ENCODE results near the gene NEURL1. TPM values are rescaled to one million over a fixed set of nuclear protein-coding genes. Genes with fewer than 3 reads are reported as not detected.

Gene NEURL1
- total RNA-seq, 1 experiment from 2014 or later, result 0.06 TPM

- no peak for DNase-seq (ENCODE audit: low read depth)
Observed at GRCh38 chr10:103545366-103545765, 51.9 kb downstream of the NEURL1 start.

- no peak for DNase-seq (ENCODE audit: low read depth)
Observed at GRCh38 chr10:103545771-103546281, 52.3 kb downstream of the NEURL1 start.

- no peak for DNase-seq (ENCODE audit: low read depth)
Observed at GRCh38 chr10:103546401-103546800, 52.9 kb downstream of the NEURL1 start.

- no peak for DNase-seq (ENCODE audit: low read depth)
Observed at GRCh38 chr10:103547391-103547946, 54.0 kb downstream of the NEURL1 start.

GRCh38 chr10:103548006-103548405, 54.5 kb downstream of the NEURL1 start:
- no peak for DNase-seq (ENCODE audit: low read depth)

- no peak for DNase-seq (ENCODE audit: low read depth)
Observed at GRCh38 chr10:103548581-103549348, 55.3 kb downstream of the NEURL1 start.

- no peak for DNase-seq (ENCODE audit: low read depth)
Observed at GRCh38 chr10:103549349-103549685, 55.8 kb downstream of the NEURL1 start.

- no peak for DNase-seq (ENCODE audit: low read depth)
Observed at GRCh38 chr10:103550229-103550628, 56.7 kb downstream of the NEURL1 start.

GRCh38 chr10:103551619-103552602, 58.4 kb downstream of the NEURL1 start:
- no peak for DNase-seq (ENCODE audit: low read depth)

GRCh38 chr10:103552856-103553742, 59.6 kb downstream of the NEURL1 start:
- no peak for DNase-seq (ENCODE audit: low read depth)

GRCh38 chr10:103553743-103554487, 60.4 kb downstream of the NEURL1 start:
- no peak for DNase-seq (ENCODE audit: low read depth)

- DNase-seq (ENCODE audit: low read depth), result no peak
Observed at GRCh38 chr10:103554488-103555324, 61.2 kb downstream of the NEURL1 start.

- DNase-seq (ENCODE audit: low read depth), result no peak
Observed at GRCh38 chr10:103555325-103555649, 61.8 kb downstream of the NEURL1 start.

- DNase-seq (ENCODE audit: low read depth), result no peak
Observed at GRCh38 chr10:103555712-103556111, 62.2 kb downstream of the NEURL1 start.

- no peak for DNase-seq (ENCODE audit: low read depth)
Observed at GRCh38 chr10:103556383-103557007, 63.0 kb downstream of the NEURL1 start.

- DNase-seq (ENCODE audit: low read depth), result no peak
Observed at GRCh38 chr10:103557455-103557854, 64.0 kb downstream of the NEURL1 start.

GRCh38 chr10:103558911-103559310, 65.4 kb downstream of the NEURL1 start:
- DNase-seq (ENCODE audit: low read depth), result no peak

- no peak for DNase-seq (ENCODE audit: low read depth)
Observed at GRCh38 chr10:103559776-103560175, 66.3 kb downstream of the NEURL1 start.

GRCh38 chr10:103560886-103561285, 67.4 kb downstream of the NEURL1 start:
- no peak for DNase-seq (ENCODE audit: low read depth)

All from LHCN-M2 (cell line).